Fibroblast of gingiva (primary cell): Measurements from ENCODE around the gene KLK3.

Experiments used
- DNase-seq: peaks from one replicate; pipeline ENCODE4 v3.0.0-alpha.2; 2011; ENCODE audit warnings: low read depth

Gene KLK3

GRCh38 chr19:50831026-50831396, 23.7 kb upstream of the KLK3 start:
- no peak for DNase-seq

- DNase-seq, result no peak
These were observed 22.0 kb upstream of the KLK3 start for GRCh38 chr19:50832666-50833065.

GRCh38 chr19:50833117-50833801, 21.5 kb upstream of the KLK3 start, which contains the start of gene KLK15:
TSS of gene KLK15 (minus strand) at chr19:50833574. CDS start at chr19:50831492, 2,082 bp downstream.
- no peak for DNase-seq

GRCh38 chr19:50833802-50834167, 20.9 kb upstream of the KLK3 start:
- DNase-seq, result no peak

GRCh38 chr19:50835103-50835784, 19.5 kb upstream of the KLK3 start:
- DNase-seq, result no peak

- DNase-seq, result peak; percentile 41
These were observed 18.8 kb upstream of the KLK3 start for GRCh38 chr19:50835785-50836542.

- DNase-seq, result no peak
These were observed 18.0 kb upstream of the KLK3 start for GRCh38 chr19:50836543-50837195.

GRCh38 chr19:50837300-50837699, 17.4 kb upstream of the KLK3 start:
- no peak for DNase-seq

- no peak for DNase-seq
These were observed 16.5 kb upstream of the KLK3 start for GRCh38 chr19:50838239-50838638.

GRCh38 chr19:50839712-50840655, 14.7 kb upstream of the KLK3 start:
- no peak for DNase-seq

- no peak for DNase-seq
These were observed 12.6 kb upstream of the KLK3 start for GRCh38 chr19:50842130-50842529.

GRCh38 chr19:50843205-50843604, 11.5 kb upstream of the KLK3 start:
- no peak for DNase-seq

GRCh38 chr19:50843701-50844221, 11.0 kb upstream of the KLK3 start:
- DNase-seq, result no peak

GRCh38 chr19:50844296-50844935, 10.3 kb upstream of the KLK3 start:
- no peak for DNase-seq

GRCh38 chr19:50850738-50851137, 4.0 kb upstream of the KLK3 start:
- DNase-seq, result no peak

GRCh38 chr19:50851620-50852019, 3.1 kb upstream of the KLK3 start:
- DNase-seq, result no peak

- no peak for DNase-seq
These were observed 2.7 kb downstream of the KLK3 start for GRCh38 chr19:50857366-50857765.

GRCh38 chr19:50858886-50859285, 4.2 kb downstream of the KLK3 start:
- DNase-seq, result no peak

- no peak for DNase-seq
These were observed 5.1 kb downstream of the KLK3 start for GRCh38 chr19:50859849-50860248.

- DNase-seq, result no peak
These were observed 6.3 kb downstream of the KLK3 start for GRCh38 chr19:50861010-50861409.
